Activated T-cell treated with anti-CD3 and anti-CD28 coated beads for 24 hours (primary cell): ENCODE measurements around the gene MAP2K2.

Source experiments
- DNase-seq: peaks from one replicate; pipeline ENCODE4 v3.0.0-alpha.2; 2020; ENCODE audit warnings: low read depth

MAP2K2 gene

GRCh38 chr19:4099041-4099764 is 24.7 kb downstream of the MAP2K2 start:
- no peak for DNase-seq

DNA sequence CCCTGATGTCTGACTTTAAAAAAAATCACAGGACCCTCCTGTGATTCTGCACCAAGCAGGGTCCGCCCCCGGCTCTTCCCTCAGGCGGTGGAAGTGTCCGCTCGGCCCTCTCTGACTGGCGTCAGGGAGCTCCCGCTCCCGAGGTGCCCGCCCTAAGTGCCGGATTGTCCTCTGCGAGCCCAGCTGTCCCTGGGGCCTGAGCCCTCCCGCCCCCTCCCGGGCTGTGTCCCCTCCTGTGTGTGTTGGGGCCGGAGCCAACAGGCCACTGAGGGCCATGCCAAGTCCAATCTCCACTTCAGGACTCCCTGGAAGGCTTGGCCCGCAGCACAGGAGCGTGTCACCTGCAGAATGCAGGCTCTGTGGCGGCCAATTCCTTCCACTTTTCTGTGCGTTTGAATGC is 25.4 kb downstream of the MAP2K2 start:
- DNase-seq = no peak

GRCh38 chr19:4097501-4097900 is 26.4 kb downstream of the MAP2K2 start:
- no peak for DNase-seq

DNA sequence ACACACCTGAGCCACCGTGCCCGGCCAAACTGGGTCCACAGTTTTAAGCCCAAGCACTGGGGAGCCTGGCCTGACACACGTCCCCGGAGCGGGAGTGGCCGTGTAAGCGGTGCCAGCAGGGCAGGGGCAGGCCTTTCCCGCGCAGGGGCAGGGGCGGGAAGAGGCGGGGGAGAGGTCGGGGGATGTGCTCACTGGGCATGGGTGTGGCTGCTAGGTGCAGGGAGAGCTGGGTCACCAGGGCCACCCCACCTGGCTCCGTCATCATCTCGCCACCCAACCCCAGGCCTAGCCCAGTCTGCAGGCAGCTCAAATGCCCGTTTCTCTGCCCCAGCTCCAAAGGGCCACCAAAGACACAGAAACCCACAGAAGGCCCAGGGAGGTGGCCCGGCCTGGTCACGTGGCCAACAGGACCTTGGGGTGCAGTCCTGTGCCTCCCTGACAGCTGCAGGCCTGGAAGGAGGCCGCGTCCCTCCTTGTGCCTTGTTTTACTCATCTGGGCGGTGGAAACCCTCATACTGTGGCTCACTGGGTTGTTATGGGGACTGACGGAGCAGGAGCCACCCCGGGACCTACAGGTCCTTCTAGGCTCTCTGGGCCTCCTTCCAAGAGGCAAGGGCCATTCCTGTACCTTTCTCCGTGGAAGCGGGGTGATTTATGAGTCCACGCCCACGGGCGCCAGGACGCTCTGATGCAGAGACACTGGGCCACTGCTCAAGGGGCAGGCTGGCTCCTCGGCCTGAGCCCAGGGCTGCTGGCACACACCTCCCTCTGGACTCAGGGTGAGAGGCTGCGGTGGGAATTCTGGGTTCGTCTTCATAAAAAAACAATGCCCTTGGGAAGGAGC is 27.7 kb downstream of the MAP2K2 start:
- no peak for DNase-seq

- DNase-seq = no peak
Measured at GRCh38 chr19:4095488-4095844, 28.5 kb downstream of the MAP2K2 start.

DNA sequence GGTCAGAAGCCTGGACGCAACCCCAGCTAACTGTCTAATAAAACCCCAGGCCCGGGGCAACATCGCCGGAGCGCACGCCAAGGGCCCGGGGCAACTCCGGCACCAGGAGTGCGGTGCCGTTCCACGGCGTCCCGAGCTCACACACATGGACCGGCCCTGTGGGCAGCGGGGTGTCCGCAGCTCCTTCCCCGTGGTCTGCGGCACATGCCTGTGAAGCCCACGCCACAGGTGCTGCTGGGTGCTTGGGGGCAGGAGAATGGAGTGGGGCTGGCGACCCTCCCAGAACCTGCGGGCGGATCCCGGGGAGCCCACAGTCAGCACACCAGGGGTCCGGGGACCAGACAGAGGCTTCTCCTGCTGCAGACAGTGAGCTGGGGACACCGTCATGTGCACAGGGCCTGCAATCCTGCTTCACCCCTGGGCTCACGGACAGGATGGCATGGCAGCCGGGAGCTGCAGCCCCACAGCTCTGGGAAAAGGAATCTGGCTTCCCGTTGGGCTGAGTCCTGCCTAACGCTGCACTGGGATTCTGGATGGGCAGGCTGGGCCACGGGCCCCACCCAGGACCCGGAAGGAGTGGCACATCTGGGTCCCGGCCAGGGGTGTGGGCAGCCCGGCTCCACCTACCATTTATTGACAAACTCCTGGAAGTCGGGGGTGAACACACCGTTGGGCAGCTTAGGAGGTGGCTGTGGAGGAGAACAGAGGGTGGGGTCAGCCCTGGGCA is 29.0 kb downstream of the MAP2K2 start:
- no peak for DNase-seq

DNA sequence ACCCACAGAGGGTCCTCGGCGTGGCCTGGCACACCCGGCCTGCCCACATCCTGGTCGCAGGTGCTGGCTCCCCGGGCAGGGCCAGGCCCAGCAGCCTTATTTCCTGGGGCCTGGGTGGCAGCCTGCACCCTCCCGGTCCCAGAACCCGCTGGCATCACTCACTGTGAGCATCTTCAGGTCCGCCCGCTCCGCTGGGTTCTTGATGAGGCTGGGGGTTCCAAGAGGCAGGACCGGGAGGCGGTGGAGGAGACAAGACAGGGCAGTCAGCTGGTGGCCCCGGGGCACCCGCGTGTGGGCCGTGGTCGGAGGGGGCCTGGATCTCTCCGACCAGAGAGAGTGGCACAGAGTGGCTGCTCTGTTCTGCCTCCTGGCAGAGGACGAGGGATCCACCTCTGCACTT is 29.6 kb downstream of the MAP2K2 start:
- DNase-seq = no peak

DNA sequence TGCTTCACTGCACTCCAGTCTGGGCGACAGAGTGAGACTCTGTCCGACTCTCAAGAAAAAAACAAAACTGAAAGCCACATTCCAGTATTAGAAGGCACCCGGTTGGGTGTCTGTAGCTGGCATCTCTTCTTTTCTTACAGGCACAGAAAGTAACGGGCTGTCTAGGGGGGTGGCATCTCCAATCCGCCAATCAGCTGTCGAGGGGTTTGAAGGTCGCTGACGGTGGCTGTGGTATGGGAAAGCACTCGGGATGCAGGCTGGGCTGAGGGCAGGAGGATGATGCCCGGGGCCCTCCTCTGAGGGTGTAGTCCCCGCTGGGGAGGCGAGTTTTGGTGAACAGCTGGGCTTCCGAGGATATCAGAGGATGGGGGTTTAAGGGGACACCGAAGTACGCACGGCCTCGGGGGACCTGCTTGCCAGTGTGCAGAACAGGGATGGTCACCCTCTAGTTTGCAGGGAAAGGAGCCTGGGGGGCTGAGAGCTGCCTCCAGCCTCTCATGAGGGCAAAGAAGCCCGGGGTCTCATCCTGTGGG is 30.2 kb downstream of the MAP2K2 start:
- DNase-seq = no peak

DNA sequence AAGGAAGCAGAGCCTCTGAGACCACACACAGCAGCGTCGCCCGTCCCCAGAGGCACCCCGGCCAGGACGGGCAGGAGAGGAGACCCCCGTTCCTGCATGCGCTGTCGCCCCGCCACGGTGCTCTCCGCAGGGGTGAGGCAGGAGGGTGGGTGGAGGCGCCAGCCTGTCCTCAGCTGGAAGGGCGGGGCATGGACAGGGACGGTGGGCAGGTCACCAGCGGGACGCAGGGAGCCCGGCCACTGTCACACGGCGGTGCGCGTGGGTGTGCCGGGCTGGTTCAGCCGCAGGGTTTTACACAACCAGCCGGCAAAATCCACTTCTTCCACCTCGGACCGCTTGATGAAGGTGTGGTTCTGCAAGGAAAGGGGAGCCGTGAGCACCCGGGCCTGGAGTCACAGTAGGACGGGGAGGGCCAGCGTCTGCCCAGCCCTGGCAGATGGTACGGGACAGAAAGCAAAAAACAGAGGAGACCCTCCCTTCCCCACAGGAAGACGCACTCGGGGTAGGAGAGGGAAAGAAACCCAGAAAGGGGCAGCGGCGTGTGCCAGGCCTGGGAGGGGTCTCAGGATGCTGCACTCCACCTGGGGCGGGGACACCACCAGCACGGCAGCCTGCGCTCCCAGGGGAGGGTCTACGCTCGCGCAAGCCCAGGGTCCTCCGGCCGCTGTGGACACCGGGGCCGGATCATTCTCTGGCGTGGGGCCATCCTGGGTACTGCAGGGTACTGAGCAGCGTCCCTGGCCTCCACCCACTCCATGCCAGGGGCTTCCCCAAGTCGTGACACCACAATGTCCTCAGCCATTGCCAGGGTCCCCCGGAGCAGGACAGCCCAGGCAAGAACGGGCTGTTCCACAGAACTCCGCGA is 33.3 kb downstream of the MAP2K2 start:
- DNase-seq = no peak

DNA sequence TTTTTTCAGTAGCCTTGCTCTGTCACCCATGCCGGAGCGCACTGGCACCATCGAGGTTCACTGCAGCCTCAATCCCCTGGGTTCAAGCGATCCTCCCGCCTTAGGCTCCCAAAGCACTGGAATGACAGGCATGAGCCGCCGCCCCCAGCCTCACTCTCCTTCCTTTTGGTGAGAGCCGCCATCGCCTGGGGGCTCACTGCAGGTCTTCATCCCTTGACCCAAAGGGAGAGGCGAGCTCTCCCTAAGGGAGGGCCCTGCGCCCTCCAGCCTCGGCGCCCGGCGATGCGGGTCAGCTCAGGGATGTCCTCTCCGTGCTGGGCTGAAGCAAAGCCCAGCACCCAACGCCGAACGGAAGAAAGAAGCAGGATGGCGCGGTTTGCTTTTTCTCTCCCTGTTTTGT is 34.0 kb downstream of the MAP2K2 start:
- DNase-seq = no peak

DNA sequence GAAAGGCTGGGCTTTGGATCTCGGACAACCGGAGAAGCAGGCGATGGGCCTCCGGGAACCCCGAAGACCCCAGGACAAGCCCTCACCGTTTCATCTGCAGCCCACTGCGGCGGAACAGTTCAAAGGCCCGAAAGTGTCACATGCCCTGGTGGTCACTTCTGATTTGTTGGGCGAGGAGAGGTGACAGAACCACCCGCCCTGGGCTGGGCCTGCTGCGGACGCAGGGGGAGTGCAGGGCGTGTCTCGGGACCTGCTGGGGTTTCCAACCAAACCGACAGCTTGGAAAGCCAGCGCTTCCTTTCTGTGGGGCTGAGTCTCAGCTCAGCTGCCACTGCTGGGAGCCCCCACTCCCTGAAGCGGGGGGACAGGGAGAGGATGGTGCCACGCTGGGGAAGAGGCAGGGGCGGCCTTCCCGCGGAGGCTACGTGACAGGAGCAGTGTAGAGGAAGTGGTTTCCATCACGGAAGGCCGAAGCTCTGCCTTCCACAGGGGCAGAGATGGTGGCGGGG is 34.5 kb downstream of the MAP2K2 start:
- peak; percentile 30 for DNase-seq

DNA sequence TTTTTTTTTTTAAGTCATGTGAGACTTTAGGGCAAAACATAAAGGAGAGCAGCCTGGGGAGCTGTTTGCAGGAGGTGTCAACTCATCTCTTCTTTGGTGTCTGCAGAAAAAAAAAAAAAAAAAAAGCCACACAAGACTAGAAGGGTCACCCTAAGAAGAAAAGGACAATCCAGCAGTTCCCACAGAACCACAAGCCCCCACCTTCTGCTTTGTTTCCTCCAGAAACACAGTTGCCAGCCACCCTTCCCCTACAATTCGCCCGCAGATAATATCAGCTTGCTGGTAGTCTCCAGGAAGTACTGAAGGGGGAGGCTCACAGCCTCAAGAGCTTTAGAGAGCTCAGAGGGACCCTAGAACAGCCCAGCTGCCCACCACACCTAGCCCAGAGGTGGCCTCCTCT is 34.9 kb downstream of the MAP2K2 start:
- no peak for DNase-seq

- DNase-seq = no peak
Measured at GRCh38 chr19:4087787-4088679, 35.9 kb downstream of the MAP2K2 start.

- DNase-seq = no peak
Measured at GRCh38 chr19:4086411-4086867, 37.5 kb downstream of the MAP2K2 start.

DNA sequence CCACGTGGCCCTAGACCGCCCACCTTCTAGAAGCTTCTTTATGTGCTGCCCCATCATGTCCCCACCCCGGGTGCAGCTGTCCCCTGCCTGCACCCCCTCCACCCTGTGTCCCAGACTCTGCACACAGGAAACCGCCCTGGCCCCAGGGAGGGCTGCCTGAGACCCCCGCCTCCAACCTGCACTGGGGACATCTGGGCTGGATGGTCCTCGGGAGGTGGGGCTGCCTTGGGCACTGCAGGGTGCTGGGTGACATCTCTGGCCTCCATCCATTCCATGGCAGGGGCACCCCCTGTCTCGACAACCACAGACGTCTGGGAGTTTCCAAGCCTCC is 39.4 kb downstream of the MAP2K2 start:
- no peak for DNase-seq

GRCh38 chr19:4083677-4084546 is 40.0 kb downstream of the MAP2K2 start:
- no peak for DNase-seq

GRCh38 chr19:4082172-4082571 is 41.8 kb downstream of the MAP2K2 start:
- no peak for DNase-seq

GRCh38 chr19:4081441-4082129 is 42.3 kb downstream of the MAP2K2 start:
- no peak for DNase-seq

DNA sequence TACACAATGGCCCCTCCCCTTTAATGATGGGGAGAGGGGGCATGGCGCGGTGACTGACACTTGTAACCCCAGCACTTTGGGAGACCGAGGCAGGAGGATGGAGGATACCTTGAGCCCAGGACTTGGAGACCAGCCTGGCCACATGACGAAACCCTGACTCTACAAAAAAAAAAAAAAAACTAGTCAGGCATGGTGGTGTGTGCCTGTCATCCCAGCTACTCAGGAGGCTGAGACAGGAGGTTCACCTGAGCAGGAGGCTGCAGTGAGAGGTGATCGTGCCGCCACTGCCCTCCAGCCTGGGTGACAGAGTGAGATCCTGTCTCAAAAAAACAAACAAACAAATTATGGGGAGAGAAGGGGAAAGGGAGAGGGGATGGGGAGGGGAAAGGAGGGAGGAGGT is 43.4 kb downstream of the MAP2K2 start:
- DNase-seq = no peak
